Fibroblast of mammary gland (primary cell): Measurements from ENCODE around the gene IRF2BP2.

Source experiments
- DNase-seq: peaks from one replicate; pipeline ENCODE4 v3.0.0-alpha.2; 2010; ENCODE audit warnings: low read depth
- H3K4me3 ChIP-seq: 2 replicates; pipeline ENCODE4 v1.5.1; 2011; ENCODE audit warnings: low read depth, mild to moderate bottlenecking, low read length, moderate library complexity; ENCODE audit not compliant: control insufficient read depth
- TF ChIP-seq, protein P1 (sequence below): conservative IDR thresholded peaks from 2 replicates; pipeline ENCODE4 v1.5.1; 2011; ENCODE audit warnings: low read depth, low read length, inconsistent platforms; ENCODE audit not compliant: control insufficient read depth, insufficient read depth

Gene IRF2BP2

DNA sequence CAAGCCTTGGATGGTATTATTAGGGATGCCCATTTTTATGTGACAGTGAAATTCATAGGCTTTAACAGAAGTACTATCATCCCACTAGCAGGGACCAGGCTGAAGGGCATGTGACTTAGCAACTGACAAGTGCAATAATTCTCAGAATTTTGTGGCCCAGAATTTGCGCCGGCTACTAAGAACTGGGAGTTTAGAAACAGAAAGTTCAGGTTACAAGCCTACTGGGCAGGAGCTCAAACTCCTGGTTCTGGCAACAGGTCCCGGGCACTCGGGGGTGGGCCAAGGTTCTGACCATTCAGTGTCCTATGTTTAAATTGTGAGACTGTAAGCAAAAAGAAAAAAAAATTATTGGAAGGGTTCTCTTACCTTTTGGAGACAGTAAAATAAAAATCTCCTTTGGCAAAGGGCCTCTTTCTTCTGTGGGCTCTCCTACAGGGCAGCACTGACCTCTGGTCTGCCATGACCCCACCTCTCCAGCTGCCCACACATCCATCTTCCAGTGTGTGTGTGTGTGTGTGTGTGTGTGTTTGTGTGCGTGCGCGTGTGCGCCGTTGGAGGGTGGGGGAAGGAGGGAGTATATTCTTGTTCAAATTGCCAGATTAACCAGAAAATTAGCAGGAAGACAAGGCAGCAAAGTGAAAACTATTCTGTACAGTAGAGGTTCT is 26.1 kb downstream of the IRF2BP2 start:
- TF ChIP-seq, protein P1, sequence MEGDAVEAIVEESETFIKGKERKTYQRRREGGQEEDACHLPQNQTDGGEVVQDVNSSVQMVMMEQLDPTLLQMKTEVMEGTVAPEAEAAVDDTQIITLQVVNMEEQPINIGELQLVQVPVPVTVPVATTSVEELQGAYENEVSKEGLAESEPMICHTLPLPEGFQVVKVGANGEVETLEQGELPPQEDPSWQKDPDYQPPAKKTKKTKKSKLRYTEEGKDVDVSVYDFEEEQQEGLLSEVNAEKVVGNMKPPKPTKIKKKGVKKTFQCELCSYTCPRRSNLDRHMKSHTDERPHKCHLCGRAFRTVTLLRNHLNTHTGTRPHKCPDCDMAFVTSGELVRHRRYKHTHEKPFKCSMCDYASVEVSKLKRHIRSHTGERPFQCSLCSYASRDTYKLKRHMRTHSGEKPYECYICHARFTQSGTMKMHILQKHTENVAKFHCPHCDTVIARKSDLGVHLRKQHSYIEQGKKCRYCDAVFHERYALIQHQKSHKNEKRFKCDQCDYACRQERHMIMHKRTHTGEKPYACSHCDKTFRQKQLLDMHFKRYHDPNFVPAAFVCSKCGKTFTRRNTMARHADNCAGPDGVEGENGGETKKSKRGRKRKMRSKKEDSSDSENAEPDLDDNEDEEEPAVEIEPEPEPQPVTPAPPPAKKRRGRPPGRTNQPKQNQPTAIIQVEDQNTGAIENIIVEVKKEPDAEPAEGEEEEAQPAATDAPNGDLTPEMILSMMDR: no peak
- no peak for DNase-seq
- no peak overlapping the region for H3K4me3 ChIP-seq

DNA sequence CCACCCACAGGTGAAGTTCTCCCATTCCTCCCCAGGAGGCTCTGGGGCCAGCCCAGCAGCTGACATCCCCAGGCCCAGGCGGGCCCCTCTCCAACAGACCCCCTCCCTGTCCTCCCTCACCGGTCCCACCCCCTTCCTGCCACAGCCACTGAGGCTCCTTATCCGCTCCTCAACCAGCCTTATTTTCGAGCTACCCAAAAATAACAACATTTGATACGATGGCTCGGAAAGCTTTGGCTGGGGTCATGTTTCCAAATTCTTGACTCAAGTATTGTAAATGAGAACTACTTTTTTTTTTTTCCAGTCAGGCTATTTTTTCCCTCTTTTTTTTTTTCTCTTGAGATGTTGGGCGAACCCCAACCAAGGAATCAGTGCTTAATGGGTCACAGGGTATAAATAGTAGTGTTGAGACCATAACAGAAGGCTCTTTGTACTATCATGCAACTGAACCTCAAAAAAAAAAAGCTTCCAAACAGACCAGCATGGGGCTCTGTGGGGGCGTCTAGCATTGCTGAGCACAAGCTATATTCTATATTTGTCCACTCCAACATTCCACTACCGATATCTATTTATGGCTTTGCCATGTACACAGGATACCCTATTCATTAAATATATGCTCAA is 27.2 kb downstream of the IRF2BP2 start:
- no peak for DNase-seq
- no peak overlapping the region for H3K4me3 ChIP-seq
- TF ChIP-seq, protein P1: no peak

DNA sequence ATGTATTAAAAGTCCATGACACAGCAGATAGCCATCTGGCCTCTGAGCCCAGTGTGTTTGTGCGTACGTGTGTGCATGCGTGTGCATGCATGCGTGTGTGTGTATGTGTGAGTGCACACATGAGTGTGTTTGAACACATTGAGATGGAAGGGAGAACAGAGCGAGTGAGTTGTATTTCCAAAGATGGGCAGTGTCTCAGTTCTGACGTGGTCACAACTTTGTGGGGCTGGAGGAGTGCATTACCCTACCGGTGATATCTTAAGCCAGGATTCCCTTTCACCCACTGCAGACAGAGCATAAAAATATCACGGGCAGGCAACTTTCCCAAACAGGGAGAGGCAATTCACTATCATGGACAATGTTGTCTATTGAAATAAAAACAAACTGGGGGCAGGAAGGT is 27.8 kb downstream of the IRF2BP2 start:
- H3K4me3 ChIP-seq: no peak overlapping the region
- DNase-seq: no peak
- TF ChIP-seq, protein P1: no peak

DNA sequence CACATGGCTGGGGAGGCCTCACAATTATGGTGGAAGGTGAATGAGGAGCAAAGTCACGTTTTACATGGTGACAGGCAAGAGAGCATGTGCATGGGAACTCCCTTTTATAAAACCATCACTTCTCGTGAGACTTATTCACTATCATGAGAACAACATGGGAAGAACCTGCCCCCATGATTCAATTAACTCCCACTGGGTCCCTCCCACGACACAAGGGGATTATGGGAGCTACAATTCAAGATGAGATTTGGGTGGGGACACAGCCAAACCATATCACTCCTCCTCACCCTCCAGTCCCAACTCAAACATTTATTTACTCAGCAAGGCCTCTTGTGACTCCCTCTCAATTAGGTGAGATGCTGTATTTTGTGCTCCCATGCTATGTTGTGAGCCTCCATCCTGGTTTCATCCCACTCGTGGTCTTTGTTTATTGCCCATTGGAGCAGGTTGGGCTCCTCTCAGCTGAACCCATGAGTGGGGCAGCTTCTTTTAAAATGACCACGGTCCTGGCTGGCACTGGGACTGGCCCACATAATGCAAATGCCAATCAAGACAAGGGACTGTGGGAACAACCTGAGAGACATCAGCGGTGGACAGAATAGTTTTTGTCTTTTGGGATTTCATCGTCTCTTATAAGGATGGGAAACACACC is 28.8 kb downstream of the IRF2BP2 start:
- TF ChIP-seq, protein P1: no peak
- no peak overlapping the region for H3K4me3 ChIP-seq
- no peak for DNase-seq

DNA sequence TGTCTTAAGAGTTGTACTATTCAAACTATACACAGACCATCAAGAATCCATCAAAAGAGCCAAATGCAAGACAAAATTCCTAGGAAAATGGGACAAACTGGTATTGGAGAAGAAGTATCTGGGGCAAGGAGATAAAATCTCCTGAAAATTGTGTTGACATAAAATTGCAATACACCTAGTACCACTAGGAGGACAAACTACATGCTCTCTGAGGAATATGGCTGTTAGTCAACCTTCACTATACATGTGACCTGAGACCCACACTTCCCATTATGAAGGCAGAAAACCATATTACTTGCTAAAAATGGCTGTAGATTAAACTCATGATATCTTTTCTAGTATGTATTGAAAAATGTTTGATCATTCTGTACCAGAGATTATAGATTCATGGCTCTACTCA is 30.0 kb downstream of the IRF2BP2 start:
- no peak overlapping the region for H3K4me3 ChIP-seq
- DNase-seq: no peak
- TF ChIP-seq, protein P1: peak; percentile 34

DNA sequence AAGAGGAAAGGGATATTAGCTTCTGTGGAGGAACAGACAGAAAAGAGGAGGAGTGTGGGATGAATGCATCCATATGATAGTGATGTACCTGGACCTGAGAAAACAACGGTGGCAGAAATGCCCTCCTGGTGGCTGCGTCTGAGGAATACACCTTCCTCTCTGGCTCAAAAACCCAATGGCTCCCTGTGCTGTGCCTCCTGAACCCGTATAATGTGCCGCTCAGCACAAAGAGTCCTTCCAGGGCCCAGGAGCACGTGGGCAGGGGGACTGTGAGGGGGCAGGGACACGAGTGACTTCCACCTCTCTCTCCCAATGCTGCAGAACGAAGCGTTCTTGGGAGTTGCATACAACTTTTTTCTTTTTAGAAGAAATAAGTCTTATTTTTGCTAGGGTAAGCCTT is 31.2 kb downstream of the IRF2BP2 start:
- H3K4me3 ChIP-seq: no peak overlapping the region
- DNase-seq: no peak
- TF ChIP-seq, protein P1: no peak
